ENCODE data around the gene LYPD1.

Gene LYPD1

DNA sequence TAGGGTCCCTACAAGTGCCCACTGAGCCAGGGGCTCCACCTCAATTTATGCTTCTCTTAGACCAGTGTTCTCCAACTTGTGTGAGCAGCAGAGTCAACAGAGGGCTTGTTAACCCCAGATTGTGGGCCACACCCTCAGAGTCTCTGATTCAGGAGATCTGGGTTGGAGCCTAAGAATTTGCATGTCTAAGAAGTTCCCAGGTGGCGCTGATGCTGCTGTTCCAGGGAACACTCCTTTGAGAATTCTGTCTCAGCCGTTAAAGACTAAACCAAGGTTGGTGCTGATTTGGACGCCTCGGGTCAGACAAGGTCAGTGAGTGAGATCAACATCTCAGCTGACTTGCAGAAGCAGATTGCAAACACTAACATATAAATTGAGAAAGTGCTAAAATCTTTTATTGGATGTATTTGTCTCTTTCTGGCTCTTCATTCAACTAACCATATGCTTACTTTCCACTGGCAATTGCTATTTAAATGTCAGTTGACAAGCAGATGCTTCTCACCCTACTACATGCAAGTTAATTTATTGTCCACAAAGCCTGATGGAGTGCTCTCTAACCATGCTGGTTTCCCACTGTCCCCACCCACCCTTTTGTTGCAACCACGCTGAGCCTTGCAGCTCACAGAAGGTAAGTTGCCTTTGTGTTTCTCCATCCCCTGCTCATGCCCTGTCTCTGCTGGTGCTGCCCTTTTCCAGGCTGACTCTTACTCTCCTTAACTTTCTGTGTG is 31.5 kb downstream of the LYPD1 start (continued):
- TF ChIP-seq, protein P1, sequence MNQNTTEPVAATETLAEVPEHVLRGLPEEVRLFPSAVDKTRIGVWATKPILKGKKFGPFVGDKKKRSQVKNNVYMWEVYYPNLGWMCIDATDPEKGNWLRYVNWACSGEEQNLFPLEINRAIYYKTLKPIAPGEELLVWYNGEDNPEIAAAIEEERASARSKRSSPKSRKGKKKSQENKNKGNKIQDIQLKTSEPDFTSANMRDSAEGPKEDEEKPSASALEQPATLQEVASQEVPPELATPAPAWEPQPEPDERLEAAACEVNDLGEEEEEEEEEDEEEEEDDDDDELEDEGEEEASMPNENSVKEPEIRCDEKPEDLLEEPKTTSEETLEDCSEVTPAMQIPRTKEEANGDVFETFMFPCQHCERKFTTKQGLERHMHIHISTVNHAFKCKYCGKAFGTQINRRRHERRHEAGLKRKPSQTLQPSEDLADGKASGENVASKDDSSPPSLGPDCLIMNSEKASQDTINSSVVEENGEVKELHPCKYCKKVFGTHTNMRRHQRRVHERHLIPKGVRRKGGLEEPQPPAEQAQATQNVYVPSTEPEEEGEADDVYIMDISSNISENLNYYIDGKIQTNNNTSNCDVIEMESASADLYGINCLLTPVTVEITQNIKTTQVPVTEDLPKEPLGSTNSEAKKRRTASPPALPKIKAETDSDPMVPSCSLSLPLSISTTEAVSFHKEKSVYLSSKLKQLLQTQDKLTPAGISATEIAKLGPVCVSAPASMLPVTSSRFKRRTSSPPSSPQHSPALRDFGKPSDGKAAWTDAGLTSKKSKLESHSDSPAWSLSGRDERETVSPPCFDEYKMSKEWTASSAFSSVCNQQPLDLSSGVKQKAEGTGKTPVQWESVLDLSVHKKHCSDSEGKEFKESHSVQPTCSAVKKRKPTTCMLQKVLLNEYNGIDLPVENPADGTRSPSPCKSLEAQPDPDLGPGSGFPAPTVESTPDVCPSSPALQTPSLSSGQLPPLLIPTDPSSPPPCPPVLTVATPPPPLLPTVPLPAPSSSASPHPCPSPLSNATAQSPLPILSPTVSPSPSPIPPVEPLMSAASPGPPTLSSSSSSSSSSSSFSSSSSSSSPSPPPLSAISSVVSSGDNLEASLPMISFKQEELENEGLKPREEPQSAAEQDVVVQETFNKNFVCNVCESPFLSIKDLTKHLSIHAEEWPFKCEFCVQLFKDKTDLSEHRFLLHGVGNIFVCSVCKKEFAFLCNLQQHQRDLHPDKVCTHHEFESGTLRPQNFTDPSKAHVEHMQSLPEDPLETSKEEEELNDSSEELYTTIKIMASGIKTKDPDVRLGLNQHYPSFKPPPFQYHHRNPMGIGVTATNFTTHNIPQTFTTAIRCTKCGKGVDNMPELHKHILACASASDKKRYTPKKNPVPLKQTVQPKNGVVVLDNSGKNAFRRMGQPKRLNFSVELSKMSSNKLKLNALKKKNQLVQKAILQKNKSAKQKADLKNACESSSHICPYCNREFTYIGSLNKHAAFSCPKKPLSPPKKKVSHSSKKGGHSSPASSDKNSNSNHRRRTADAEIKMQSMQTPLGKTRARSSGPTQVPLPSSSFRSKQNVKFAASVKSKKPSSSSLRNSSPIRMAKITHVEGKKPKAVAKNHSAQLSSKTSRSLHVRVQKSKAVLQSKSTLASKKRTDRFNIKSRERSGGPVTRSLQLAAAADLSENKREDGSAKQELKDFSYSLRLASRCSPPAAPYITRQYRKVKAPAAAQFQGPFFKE (tag by site-specific recombination; IDR thresholded peaks at IDR 0.05; ENCODE audit: borderline replicate concordance), result no peak
- TF ChIP-seq, protein P2, sequence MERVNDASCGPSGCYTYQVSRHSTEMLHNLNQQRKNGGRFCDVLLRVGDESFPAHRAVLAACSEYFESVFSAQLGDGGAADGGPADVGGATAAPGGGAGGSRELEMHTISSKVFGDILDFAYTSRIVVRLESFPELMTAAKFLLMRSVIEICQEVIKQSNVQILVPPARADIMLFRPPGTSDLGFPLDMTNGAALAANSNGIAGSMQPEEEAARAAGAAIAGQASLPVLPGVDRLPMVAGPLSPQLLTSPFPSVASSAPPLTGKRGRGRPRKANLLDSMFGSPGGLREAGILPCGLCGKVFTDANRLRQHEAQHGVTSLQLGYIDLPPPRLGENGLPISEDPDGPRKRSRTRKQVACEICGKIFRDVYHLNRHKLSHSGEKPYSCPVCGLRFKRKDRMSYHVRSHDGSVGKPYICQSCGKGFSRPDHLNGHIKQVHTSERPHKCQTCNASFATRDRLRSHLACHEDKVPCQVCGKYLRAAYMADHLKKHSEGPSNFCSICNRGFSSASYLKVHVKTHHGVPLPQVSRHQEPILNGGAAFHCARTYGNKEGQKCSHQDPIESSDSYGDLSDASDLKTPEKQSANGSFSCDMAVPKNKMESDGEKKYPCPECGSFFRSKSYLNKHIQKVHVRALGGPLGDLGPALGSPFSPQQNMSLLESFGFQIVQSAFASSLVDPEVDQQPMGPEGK (tag by site-specific recombination; IDR thresholded peaks at IDR 0.05), result no peak
- no peak for TF ChIP-seq ZNF138 (tag by site-specific recombination; IDR thresholded peaks at IDR 0.05; ENCODE audit: borderline replicate concordance)
- no peak for TF ChIP-seq ZNF223 (tag by site-specific recombination; IDR thresholded peaks at IDR 0.05)
- no peak for TF ChIP-seq ZNF354C (tag by site-specific recombination; IDR thresholded peaks at IDR 0.05; ENCODE audit: borderline replicate concordance, low read depth)
- TF ChIP-seq, protein P3, sequence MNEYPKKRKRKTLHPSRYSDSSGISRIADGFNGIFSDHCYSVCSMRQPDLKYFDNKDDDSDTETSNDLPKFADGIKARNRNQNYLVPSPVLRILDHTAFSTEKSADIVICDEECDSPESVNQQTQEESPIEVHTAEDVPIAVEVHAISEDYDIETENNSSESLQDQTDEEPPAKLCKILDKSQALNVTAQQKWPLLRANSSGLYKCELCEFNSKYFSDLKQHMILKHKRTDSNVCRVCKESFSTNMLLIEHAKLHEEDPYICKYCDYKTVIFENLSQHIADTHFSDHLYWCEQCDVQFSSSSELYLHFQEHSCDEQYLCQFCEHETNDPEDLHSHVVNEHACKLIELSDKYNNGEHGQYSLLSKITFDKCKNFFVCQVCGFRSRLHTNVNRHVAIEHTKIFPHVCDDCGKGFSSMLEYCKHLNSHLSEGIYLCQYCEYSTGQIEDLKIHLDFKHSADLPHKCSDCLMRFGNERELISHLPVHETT (tag by site-specific recombination; IDR thresholded peaks at IDR 0.05), result no peak
- TF ChIP-seq, protein P4, sequence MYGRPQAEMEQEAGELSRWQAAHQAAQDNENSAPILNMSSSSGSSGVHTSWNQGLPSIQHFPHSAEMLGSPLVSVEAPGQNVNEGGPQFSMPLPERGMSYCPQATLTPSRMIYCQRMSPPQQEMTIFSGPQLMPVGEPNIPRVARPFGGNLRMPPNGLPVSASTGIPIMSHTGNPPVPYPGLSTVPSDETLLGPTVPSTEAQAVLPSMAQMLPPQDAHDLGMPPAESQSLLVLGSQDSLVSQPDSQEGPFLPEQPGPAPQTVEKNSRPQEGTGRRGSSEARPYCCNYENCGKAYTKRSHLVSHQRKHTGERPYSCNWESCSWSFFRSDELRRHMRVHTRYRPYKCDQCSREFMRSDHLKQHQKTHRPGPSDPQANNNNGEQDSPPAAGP (tag by site-specific recombination; IDR thresholded peaks at IDR 0.05), result no peak
- no peak for TF ChIP-seq ZNF501 (tag by site-specific recombination; IDR thresholded peaks at IDR 0.05)
- TF ChIP-seq BCL11A (tag by site-specific recombination; IDR thresholded peaks at IDR 0.05; ENCODE audit: low read depth), result no peak
- TF ChIP-seq, protein P5, sequence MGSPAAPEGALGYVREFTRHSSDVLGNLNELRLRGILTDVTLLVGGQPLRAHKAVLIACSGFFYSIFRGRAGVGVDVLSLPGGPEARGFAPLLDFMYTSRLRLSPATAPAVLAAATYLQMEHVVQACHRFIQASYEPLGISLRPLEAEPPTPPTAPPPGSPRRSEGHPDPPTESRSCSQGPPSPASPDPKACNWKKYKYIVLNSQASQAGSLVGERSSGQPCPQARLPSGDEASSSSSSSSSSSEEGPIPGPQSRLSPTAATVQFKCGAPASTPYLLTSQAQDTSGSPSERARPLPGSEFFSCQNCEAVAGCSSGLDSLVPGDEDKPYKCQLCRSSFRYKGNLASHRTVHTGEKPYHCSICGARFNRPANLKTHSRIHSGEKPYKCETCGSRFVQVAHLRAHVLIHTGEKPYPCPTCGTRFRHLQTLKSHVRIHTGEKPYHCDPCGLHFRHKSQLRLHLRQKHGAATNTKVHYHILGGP (tag by site-specific recombination; IDR thresholded peaks at IDR 0.05), result no peak

DNA sequence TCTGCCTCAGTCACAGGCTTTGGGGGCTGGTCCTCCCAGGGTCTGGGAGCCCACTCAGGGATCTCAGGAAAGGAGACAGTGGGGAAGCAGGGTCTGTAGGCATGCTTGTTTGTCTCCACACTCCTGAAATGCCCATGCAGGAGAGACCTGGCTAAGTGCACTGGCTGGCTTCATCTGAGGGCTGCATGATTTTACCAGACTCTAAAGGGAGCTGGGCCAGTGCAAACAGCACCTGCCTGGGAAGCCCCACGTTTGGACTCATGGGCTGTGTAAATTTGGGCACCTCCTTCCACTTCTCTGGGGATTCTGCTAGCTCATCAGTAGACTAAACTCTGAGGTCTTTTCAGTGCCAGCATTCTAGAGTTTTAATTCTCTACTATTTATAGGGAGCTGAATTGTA is 33.7 kb downstream of the LYPD1 start:
- Histone ChIP-seq H3K36me3 (ENCODE audit: control insufficient read depth in 2 of 2, insufficient read depth in 1 of 2, low read length in 2 of 2) (no peaks in the 10 kb centered on the region), H3K9me3 (ENCODE audit: control insufficient read depth, insufficient read depth, low read depth, low read length) (no peaks in the 10 kb centered on the region), H3K4me3 (ENCODE audit: low read depth, low read length) (no peak overlapping the region), H3K27ac (ENCODE audit: extremely low read depth, low read depth, low read length) (no peak overlapping the region), H3K4me1 (ENCODE audit: control insufficient read depth, insufficient read depth, low read length) (no peaks in the 10 kb centered on the region)
- POLR2A ChIA-PET, result no interaction called here
- CTCF ChIA-PET, result interaction anchor here (1.4 kb wide), 1 partner anchor 14 kb away, joined by 3 read pairs; no protein-coding TSS in a partner anchor
- TF ChIP-seq, protein P6, sequence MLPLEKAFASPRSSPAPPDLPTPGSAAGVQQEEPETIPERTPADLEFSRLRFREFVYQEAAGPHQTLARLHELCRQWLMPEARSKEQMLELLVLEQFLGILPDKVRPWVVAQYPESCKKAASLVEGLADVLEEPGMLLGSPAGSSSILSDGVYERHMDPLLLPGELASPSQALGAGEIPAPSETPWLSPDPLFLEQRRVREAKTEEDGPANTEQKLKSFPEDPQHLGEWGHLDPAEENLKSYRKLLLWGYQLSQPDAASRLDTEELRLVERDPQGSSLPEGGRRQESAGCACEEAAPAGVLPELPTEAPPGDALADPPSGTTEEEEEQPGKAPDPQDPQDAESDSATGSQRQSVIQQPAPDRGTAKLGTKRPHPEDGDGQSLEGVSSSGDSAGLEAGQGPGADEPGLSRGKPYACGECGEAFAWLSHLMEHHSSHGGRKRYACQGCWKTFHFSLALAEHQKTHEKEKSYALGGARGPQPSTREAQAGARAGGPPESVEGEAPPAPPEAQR (tag by site-specific recombination; IDR thresholded peaks at IDR 0.05), result no peak
- TF ChIP-seq HOXD13 (CRISPR knock-in tag; IDR thresholded peaks at IDR 0.05; ENCODE audit: borderline replicate concordance), result no peak
- TF ChIP-seq, protein P7, sequence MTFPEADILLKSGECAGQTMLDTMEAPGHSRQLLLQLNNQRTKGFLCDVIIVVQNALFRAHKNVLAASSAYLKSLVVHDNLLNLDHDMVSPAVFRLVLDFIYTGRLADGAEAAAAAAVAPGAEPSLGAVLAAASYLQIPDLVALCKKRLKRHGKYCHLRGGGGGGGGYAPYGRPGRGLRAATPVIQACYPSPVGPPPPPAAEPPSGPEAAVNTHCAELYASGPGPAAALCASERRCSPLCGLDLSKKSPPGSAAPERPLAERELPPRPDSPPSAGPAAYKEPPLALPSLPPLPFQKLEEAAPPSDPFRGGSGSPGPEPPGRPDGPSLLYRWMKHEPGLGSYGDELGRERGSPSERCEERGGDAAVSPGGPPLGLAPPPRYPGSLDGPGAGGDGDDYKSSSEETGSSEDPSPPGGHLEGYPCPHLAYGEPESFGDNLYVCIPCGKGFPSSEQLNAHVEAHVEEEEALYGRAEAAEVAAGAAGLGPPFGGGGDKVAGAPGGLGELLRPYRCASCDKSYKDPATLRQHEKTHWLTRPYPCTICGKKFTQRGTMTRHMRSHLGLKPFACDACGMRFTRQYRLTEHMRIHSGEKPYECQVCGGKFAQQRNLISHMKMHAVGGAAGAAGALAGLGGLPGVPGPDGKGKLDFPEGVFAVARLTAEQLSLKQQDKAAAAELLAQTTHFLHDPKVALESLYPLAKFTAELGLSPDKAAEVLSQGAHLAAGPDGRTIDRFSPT (tag by site-specific recombination; IDR thresholded peaks at IDR 0.05), result no peak
- TF ChIP-seq ZNF654 (tag by site-specific recombination; IDR thresholded peaks at IDR 0.05; ENCODE audit: low read depth), result no peak
- no peak for TF ChIP-seq ZNF146 (tag by site-specific recombination; IDR thresholded peaks at IDR 0.05)
- TF ChIP-seq ZNF23 (tag by site-specific recombination; IDR thresholded peaks at IDR 0.05; ENCODE audit: borderline replicate concordance), result no peak
- TF ChIP-seq ZBTB8A (tag by site-specific recombination; IDR thresholded peaks at IDR 0.05), result no peak
- TF ChIP-seq ZNF214 (tag by site-specific recombination; IDR thresholded peaks at IDR 0.05; ENCODE audit: borderline replicate concordance), result no peak
- TF ChIP-seq ZNF776 (tag by site-specific recombination; IDR thresholded peaks at IDR 0.05; ENCODE audit: borderline replicate concordance), result no peak
- TF ChIP-seq OVOL3 (tag by site-specific recombination; IDR thresholded peaks at IDR 0.05), result no peak
